Measurements from ENCODE around the gene MGLL.

MGLL gene

DNA sequence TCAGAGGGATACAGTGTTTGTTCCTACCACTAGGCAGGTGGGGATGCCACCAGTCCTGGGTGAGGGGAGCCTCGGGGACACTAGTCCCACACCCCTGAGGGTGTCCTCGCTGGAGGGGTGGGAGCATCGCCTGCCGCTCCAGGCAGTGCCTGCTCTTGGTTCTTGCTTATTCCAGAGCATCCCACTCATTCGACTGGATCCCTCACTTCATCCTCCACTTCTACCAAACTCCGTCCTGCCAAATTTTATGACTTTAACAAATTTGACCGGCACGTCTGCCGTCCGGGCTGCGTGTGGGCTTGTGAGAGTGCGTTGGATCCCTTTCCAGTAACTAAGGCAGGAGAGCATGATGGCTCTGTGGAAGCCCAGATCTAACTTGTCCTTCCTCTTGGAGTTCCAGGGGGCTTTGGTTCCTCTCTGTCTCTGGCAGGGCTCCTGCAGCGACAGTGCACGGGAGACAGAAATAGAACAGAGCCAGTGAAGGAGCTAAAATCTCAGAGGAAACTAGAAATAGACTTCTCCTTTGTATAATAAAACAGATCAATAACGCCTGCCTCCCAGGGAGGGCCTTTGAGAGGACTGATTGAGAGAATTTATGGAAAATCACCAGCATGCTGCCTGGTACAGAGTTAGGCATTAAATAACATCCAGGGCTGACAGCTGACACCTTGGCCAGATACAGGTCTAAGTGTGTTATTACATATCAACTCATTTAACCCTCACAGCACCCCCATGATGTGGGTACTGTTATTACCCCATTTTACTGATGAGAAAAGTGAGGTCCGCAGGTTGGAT is 34.5 kb downstream of the MGLL start:
- no peak for DNase-seq
- H3K36me3 ChIP-seq (ENCODE audit: control insufficient read depth in 1 of 2, insufficient read depth in 2 of 2, low read length in 2 of 2) = no peaks in the 10 kb centered on the region
- no peak overlapping the region for H3K4me3 ChIP-seq (ENCODE audit: low read depth, low read length)
- H3K27me3 ChIP-seq (ENCODE audit: insufficient read depth, low read length) = no peaks in the 10 kb centered on the region
- H2AFZ ChIP-seq (ENCODE audit: insufficient read depth, low read length, poor library complexity) = no peak overlapping the region
- no peak overlapping the region for H2BK120ac ChIP-seq (ENCODE audit: insufficient read depth, low read length, poor library complexity)
- H3K14ac ChIP-seq (ENCODE audit: low read length) = no peak overlapping the region
- peaks cover 12 to 15% of the 10 kb centered on the region in 2 experiments for H3K4me1 ChIP-seq (ENCODE audit: control insufficient read depth in 1 of 2, insufficient read depth in 2 of 2, low read length in 2 of 2)
- H3K4me2 ChIP-seq (ENCODE audit: low read length) = no peak overlapping the region
- no peak overlapping the region for H3K9ac ChIP-seq (ENCODE audit: low read length)
- H4K8ac ChIP-seq (ENCODE audit: low read depth, low read length) = no peak overlapping the region
- no peaks in the 10 kb centered on the region for H3K79me2 ChIP-seq (ENCODE audit: control insufficient read depth, insufficient read depth, low read length, poor library complexity)
- H4K91ac ChIP-seq (ENCODE audit: low read depth, low read length) = no peak overlapping the region
- H2BK5ac ChIP-seq (ENCODE audit: low read depth, low read length, poor library complexity) = no peak overlapping the region
- H3K27ac ChIP-seq (ENCODE audit: low read depth, low read length) = no peak overlapping the region
- H3K79me1 ChIP-seq (ENCODE audit: low read length) = peaks cover 11% of the 10 kb centered on the region
- no peak overlapping the region for H2AK5ac ChIP-seq (ENCODE audit: low read length)
- no peak overlapping the region for H3K4ac ChIP-seq (ENCODE audit: low read depth, low read length)
- WGBS (ENCODE audit: extremely low coverage, insufficient coverage, insufficient read length) = no CpG with 5 or more reads among the region's 16 CpGs
- H3K9me3 ChIP-seq (ENCODE audit: insufficient read depth, low read depth, low read length) = no peaks in the 10 kb centered on the region
- no peak overlapping the region for H3K23ac ChIP-seq (ENCODE audit: low read length)
- H3K18ac ChIP-seq (ENCODE audit: low read length) = no peak overlapping the region
- no peak overlapping the region for H4K12ac ChIP-seq (ENCODE audit: low read depth, low read length)
- H2BK12ac ChIP-seq (ENCODE audit: low read length) = no peak overlapping the region

DNA sequence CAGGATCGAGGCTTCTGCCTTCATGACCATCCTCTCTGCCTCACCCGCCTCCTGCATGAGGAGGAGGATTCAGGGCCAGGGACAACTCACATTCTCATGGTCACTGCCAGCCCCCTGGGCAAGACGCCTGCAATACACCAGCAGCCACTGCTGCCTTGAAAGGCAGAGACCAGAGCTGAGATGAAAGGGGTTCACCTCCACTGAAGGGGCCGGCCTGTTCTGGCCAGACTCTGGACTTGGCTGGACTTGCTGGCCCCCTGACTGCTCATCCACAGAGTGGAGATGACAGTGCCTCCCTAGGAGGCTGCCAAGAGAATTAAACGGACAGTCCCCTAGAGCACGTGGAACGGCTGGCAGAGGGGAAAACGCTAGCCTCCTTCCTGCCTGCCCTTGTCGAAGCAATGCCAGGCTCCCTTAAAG is 35.2 kb downstream of the MGLL start:
- no peak for DNase-seq
- WGBS (ENCODE audit: extremely low coverage, insufficient coverage, insufficient read length) = no CpG with 5 or more reads among the region's 9 CpGs
- no peaks in the 10 kb centered on the region for H3K27me3 ChIP-seq (ENCODE audit: insufficient read depth, low read length)
- no peak overlapping the region for H3K4me2 ChIP-seq (ENCODE audit: low read length)
- H2AK5ac ChIP-seq (ENCODE audit: low read length) = no peak overlapping the region
- H3K18ac ChIP-seq (ENCODE audit: low read length) = no peak overlapping the region
- no peaks in the 10 kb centered on the region for H3K79me2 ChIP-seq (ENCODE audit: control insufficient read depth, insufficient read depth, low read length, poor library complexity)
- peaks cover 16 to 18% of the 10 kb centered on the region in 2 experiments for H3K4me1 ChIP-seq (ENCODE audit: control insufficient read depth in 1 of 2, insufficient read depth in 2 of 2, low read length in 2 of 2)
- H4K91ac ChIP-seq (ENCODE audit: low read depth, low read length) = no peak overlapping the region
- no peak overlapping the region for H2AFZ ChIP-seq (ENCODE audit: insufficient read depth, low read length, poor library complexity)
- H3K79me1 ChIP-seq (ENCODE audit: low read length) = peaks cover 16% of the 10 kb centered on the region
- H3K14ac ChIP-seq (ENCODE audit: low read length) = no peak overlapping the region
- no peak overlapping the region for H4K8ac ChIP-seq (ENCODE audit: low read depth, low read length)
- H3K9ac ChIP-seq (ENCODE audit: low read length) = no peak overlapping the region
- no peak overlapping the region for H2BK12ac ChIP-seq (ENCODE audit: low read length)
- no peaks in the 10 kb centered on the region for H3K9me3 ChIP-seq (ENCODE audit: insufficient read depth, low read depth, low read length)
- no peak overlapping the region for H3K23ac ChIP-seq (ENCODE audit: low read length)
- no peaks in the 10 kb centered on the region for H3K36me3 ChIP-seq (ENCODE audit: control insufficient read depth in 1 of 2, insufficient read depth in 2 of 2, low read length in 2 of 2)
- H2BK120ac ChIP-seq (ENCODE audit: insufficient read depth, low read length, poor library complexity) = no peak overlapping the region
- no peak overlapping the region for H3K27ac ChIP-seq (ENCODE audit: low read depth, low read length)
- H4K12ac ChIP-seq (ENCODE audit: low read depth, low read length) = no peak overlapping the region
- H3K4me3 ChIP-seq (ENCODE audit: low read depth, low read length) = no peak overlapping the region
- no peak overlapping the region for H3K4ac ChIP-seq (ENCODE audit: low read depth, low read length)
- H2BK5ac ChIP-seq (ENCODE audit: low read depth, low read length, poor library complexity) = no peak overlapping the region

GRCh38 chr3:127786353-127787070 is 35.8 kb downstream of the MGLL start:
- Histone ChIP-seq H3K9me3 (ENCODE audit: insufficient read depth, low read depth, low read length) (no peaks in the 10 kb centered on the region), H3K27me3 (ENCODE audit: insufficient read depth, low read length) (no peaks in the 10 kb centered on the region), H4K12ac (ENCODE audit: low read depth, low read length) (no peak overlapping the region), H2BK5ac (ENCODE audit: low read depth, low read length, poor library complexity) (no peak overlapping the region), H3K4me1 (ENCODE audit: control insufficient read depth in 1 of 2, insufficient read depth in 2 of 2, low read length in 2 of 2) (peaks cover 18 to 21% of the 10 kb centered on the region in 2 experiments), H3K9ac (ENCODE audit: low read length) (no peak overlapping the region), H3K79me2 (ENCODE audit: control insufficient read depth, insufficient read depth, low read length, poor library complexity) (no peaks in the 10 kb centered on the region), H3K14ac (ENCODE audit: low read length) (no peak overlapping the region), H3K4ac (ENCODE audit: low read depth, low read length) (no peak overlapping the region), H3K36me3 (ENCODE audit: control insufficient read depth in 1 of 2, insufficient read depth in 2 of 2, low read length in 2 of 2) (no peaks in the 10 kb centered on the region), H2AK5ac (ENCODE audit: low read length) (no peak overlapping the region), H3K79me1 (ENCODE audit: low read length) (peaks cover 19% of the 10 kb centered on the region), H3K18ac (ENCODE audit: low read length) (no peak overlapping the region), H3K23ac (ENCODE audit: low read length) (no peak overlapping the region), H2BK120ac (ENCODE audit: insufficient read depth, low read length, poor library complexity) (no peak overlapping the region), H4K91ac (ENCODE audit: low read depth, low read length) (no peak overlapping the region), H2BK12ac (ENCODE audit: low read length) (no peak overlapping the region), H4K8ac (ENCODE audit: low read depth, low read length) (no peak overlapping the region), H3K4me3 (ENCODE audit: low read depth, low read length) (no peak overlapping the region), H2AFZ (ENCODE audit: insufficient read depth, low read length, poor library complexity) (no peak overlapping the region), H3K27ac (ENCODE audit: low read depth, low read length) (no peak overlapping the region), H3K4me2 (ENCODE audit: low read length) (no peak overlapping the region)
- no CpG with 5 or more reads among the region's 19 CpGs for WGBS (ENCODE audit: extremely low coverage, insufficient coverage, insufficient read length)
- DNase-seq = no peak

DNA sequence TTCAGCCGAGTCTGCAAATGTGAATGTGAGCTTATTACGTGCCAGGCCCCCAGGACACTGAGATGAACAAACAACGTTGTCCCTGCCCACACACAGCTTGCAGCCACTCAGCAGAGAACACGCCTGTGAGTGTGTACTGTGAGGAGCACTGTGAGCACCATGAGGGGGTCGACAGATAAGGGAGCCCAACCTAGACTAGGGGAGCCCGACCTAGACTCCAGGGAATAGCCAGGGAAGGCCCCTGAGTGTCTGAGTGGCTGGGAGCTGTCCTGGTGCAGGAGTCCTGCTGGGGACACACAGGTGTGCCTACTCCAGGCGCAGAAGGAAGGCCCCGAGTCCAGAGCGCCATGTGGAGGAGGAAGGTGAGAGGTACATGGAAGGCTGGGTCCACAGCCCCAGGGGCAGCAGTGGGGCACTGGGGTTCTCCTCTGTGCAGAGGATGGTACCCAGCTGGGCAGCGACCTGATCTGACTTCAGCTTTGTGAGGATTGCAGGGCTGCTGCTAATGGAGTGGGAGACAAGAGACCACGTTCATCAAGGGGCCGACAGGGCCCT is 36.5 kb downstream of the MGLL start:
- no peak overlapping the region for H3K27ac ChIP-seq (ENCODE audit: low read depth, low read length)
- H2BK12ac ChIP-seq (ENCODE audit: low read length) = no peak overlapping the region
- H4K12ac ChIP-seq (ENCODE audit: low read depth, low read length) = no peak overlapping the region
- H2AK5ac ChIP-seq (ENCODE audit: low read length) = no peak overlapping the region
- no peak overlapping the region for H2BK5ac ChIP-seq (ENCODE audit: low read depth, low read length, poor library complexity)
- no peaks in the 10 kb centered on the region for H3K9me3 ChIP-seq (ENCODE audit: insufficient read depth, low read depth, low read length)
- no peak overlapping the region for H4K8ac ChIP-seq (ENCODE audit: low read depth, low read length)
- no peak overlapping the region for H3K14ac ChIP-seq (ENCODE audit: low read length)
- H3K4me2 ChIP-seq (ENCODE audit: low read length) = no peak overlapping the region
- no peak overlapping the region for H2BK120ac ChIP-seq (ENCODE audit: insufficient read depth, low read length, poor library complexity)
- H3K79me2 ChIP-seq (ENCODE audit: control insufficient read depth, insufficient read depth, low read length, poor library complexity) = no peaks in the 10 kb centered on the region
- no peak overlapping the region for H4K91ac ChIP-seq (ENCODE audit: low read depth, low read length)
- no peaks in the 10 kb centered on the region for H3K36me3 ChIP-seq (ENCODE audit: control insufficient read depth in 1 of 2, insufficient read depth in 2 of 2, low read length in 2 of 2)
- H3K27me3 ChIP-seq (ENCODE audit: insufficient read depth, low read length) = no peaks in the 10 kb centered on the region
- H3K4me1 ChIP-seq (ENCODE audit: control insufficient read depth in 1 of 2, insufficient read depth in 2 of 2, low read length in 2 of 2) = peaks cover 14 to 17% of the 10 kb centered on the region in 2 experiments
- DNase-seq = no peak
- no peak overlapping the region for H3K18ac ChIP-seq (ENCODE audit: low read length)
- H3K4ac ChIP-seq (ENCODE audit: low read depth, low read length) = no peak overlapping the region
- H3K9ac ChIP-seq (ENCODE audit: low read length) = no peak overlapping the region
- no peak overlapping the region for H3K4me3 ChIP-seq (ENCODE audit: low read depth, low read length)
- H2AFZ ChIP-seq (ENCODE audit: insufficient read depth, low read length, poor library complexity) = no peak overlapping the region
- H3K23ac ChIP-seq (ENCODE audit: low read length) = no peak overlapping the region
- no CpG with 5 or more reads among the region's 12 CpGs for WGBS (ENCODE audit: extremely low coverage, insufficient coverage, insufficient read length)
- peaks cover 17% of the 10 kb centered on the region for H3K79me1 ChIP-seq (ENCODE audit: low read length)

Data from trophoblast cell (in vitro differentiated cells and primary cell).